CD4-positive, alpha-beta T cell treated with Interleukin-6 for 4 hours (primary cell): ENCODE data around the gene TNPO2.
A peak's percentile ranks its signal among the peaks of the same experiment; 100 is the strongest.

Experiments used
- DNase-seq: peaks from one replicate; pipeline ENCODE4 v3.0.0-alpha.2; 2020; ENCODE audit warnings: mixed read lengths

The TNPO2 gene

GRCh38 chr19:12723641-12724426 is at the start of gene TNPO2:
Gene TNPO2 (minus strand): TSS chr19:12723932. CDS start chr19:12720977, 2,955 bp downstream.
- DNase-seq, result peak; percentile 75

GRCh38 chr19:12772323-12772722 is 48.6 kb upstream of the TNPO2 start:
- no peak for DNase-seq

- no peak for DNase-seq
Measured at GRCh38 chr19:12770922-12771321, 47.2 kb upstream of the TNPO2 start.

GRCh38 chr19:12769689-12770088 is 46.0 kb upstream of the TNPO2 start:
- DNase-seq, result peak; percentile 75

- DNase-seq, result no peak
Measured at GRCh38 chr19:12767666-12768065, 43.9 kb upstream of the TNPO2 start.

GRCh38 chr19:12767150-12767549 is 43.4 kb upstream of the TNPO2 start:
- DNase-seq, result no peak

- peak; percentile 80 for DNase-seq
Measured at GRCh38 chr19:12766051-12766521, 42.4 kb upstream of the TNPO2 start.

GRCh38 chr19:12764698-12765097 is 41.0 kb upstream of the TNPO2 start:
- DNase-seq, result no peak

- DNase-seq, result no peak
Measured at GRCh38 chr19:12763100-12763499, 39.4 kb upstream of the TNPO2 start.

GRCh38 chr19:12759686-12760085 is 36.0 kb upstream of the TNPO2 start:
- no peak for DNase-seq

GRCh38 chr19:12757544-12758274 is 34.0 kb upstream of the TNPO2 start:
- peak; percentile 68 for DNase-seq

- DNase-seq, result no peak
Measured at GRCh38 chr19:12756150-12756883, 32.6 kb upstream of the TNPO2 start.

GRCh38 chr19:12754465-12755196 is 30.9 kb upstream of the TNPO2 start:
- no peak for DNase-seq

- DNase-seq, result no peak
Measured at GRCh38 chr19:12752056-12752781, 28.5 kb upstream of the TNPO2 start.

- DNase-seq, result no peak
Measured at GRCh38 chr19:12751635-12752034, 27.9 kb upstream of the TNPO2 start, which contains the start of gene BEST2. Gene BEST2 (plus strand): TSS chr19:12751791. CDS start chr19:12752593, 802 bp downstream.

- no peak for DNase-seq
Measured at GRCh38 chr19:12750851-12751250, 27.1 kb upstream of the TNPO2 start.

GRCh38 chr19:12749938-12750521 is 26.3 kb upstream of the TNPO2 start:
- DNase-seq, result no peak

- DNase-seq, result no peak
Measured at GRCh38 chr19:12748489-12748888, 24.8 kb upstream of the TNPO2 start.

GRCh38 chr19:12745166-12745897 is 21.6 kb upstream of the TNPO2 start:
- no peak for DNase-seq

GRCh38 chr19:12737835-12738351 is 14.2 kb upstream of the TNPO2 start:
- no peak for DNase-seq
